Transverse colon (tissue), 3 donors: Measurements from ENCODE around the gene WIZ.
"Not testable (repeated sequence)": the region's sequence is repeated elsewhere in the genome, so short reads cannot be mapped to it uniquely, and the experiment has no call there.

Source experiments
- POLR2A ChIP-seq: fragments of 450-650 bp; IDR thresholded peaks from one replicate; pipeline ENCODE4 v1.6.1; 2016; ENCODE audit warnings: antibody characterized with exemption, mild to moderate bottlenecking, moderate library complexity
- TF ChIP-seq, protein P1 (sequence below), 5 experiments: fragments of 200-600 bp in 3 of 5; fragments of 450-650 bp in 2 of 5; sonication (generic) in 3 of 5; IDR thresholded peaks; 1 replicate in 2 of 5; 2 replicates in 3 of 5; pipeline ENCODE4 v1.5.1; 2016 to 2017; ENCODE audit warnings: antibody characterized with exemption in 5 of 5, inconsistent platforms in 3 of 5, mild to moderate bottlenecking in 2 of 5, moderate library complexity in 1 of 5

DNA sequence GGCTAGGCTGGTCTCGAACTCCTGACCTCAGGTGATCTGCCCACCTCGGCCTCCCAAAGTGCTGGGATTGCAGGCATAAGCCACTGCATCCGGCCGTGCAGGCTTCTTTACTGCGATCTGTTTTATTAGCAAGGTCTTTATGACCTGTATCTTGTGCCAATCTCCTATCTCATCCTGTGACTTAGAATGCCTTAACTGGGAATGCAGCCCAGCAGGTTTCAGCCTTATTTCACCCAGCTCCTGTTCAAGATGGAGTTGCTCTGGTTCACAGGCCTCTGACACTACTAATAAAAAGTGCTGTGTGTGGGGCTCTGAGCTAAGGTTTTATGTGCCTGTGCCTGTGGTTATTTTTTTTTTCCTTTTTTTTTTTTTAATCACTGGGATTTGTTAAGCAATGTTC is 36.0 kb upstream of the WIZ start:
- TF ChIP-seq, protein P1, sequence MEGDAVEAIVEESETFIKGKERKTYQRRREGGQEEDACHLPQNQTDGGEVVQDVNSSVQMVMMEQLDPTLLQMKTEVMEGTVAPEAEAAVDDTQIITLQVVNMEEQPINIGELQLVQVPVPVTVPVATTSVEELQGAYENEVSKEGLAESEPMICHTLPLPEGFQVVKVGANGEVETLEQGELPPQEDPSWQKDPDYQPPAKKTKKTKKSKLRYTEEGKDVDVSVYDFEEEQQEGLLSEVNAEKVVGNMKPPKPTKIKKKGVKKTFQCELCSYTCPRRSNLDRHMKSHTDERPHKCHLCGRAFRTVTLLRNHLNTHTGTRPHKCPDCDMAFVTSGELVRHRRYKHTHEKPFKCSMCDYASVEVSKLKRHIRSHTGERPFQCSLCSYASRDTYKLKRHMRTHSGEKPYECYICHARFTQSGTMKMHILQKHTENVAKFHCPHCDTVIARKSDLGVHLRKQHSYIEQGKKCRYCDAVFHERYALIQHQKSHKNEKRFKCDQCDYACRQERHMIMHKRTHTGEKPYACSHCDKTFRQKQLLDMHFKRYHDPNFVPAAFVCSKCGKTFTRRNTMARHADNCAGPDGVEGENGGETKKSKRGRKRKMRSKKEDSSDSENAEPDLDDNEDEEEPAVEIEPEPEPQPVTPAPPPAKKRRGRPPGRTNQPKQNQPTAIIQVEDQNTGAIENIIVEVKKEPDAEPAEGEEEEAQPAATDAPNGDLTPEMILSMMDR (IDR thresholded peaks at IDR 0.05): not testable (repeated sequence)
- not testable (repeated sequence) for TF ChIP-seq POLR2A
